Measurements from ENCODE around the gene PAPOLA. TPM values are rescaled to one million over a fixed set of nuclear protein-coding genes. Genes with fewer than 3 reads are reported as not detected.
"Not testable (repeated sequence)": the region's sequence is repeated elsewhere in the genome, so short reads cannot be mapped to it uniquely, and the experiment has no call there.

The PAPOLA gene
- total RNA-seq, 1 donor from 2014 or later = 137 TPM

- no peak for DNase-seq (ENCODE audit: low spot score)
- intact Hi-C loops (cut with DNase I) = no loop called here
Observed at GRCh38 chr14:96497586-96497985, 4.6 kb upstream of the PAPOLA start.

DNA sequence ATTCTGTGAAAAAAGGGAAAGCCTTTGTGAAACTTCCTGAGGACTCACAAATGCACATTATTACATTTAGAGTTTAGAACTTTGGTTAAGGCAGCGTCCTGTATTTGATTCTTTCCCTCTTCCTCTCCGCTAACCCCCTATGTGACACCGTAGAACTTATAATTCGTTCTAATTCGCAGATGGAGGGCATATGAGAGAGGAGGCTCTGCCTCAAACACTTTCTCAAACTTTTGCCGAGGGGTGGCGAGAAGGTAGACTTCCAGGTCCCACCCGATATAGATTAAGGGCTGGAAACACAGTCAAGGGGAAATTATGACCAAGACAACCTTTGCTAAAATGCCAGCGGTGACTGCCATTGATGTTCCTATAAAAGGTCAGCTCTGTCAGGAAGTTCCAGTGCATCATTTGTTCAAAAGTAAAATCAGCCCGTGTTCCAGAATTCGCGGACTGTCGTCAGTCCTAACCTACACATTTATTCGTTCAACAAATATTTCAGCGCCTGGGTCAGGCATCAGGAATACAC lies 904 bp upstream of the PAPOLA start:
- no peak for DNase-seq (ENCODE audit: low spot score)
- intact Hi-C loops (cut with DNase I) = loop anchor here (5.0 kb wide), 1 partner anchor 139 kb away; the partner anchor contains the start of genes ATG2B and GSKIP

- peak; percentile 88 for DNase-seq (ENCODE audit: low spot score)
- intact Hi-C loops (cut with DNase I) = loop anchor here (5.0 kb wide), 1 partner anchor 140 kb away; the partner anchor contains the start of genes ATG2B and GSKIP
Observed at GRCh38 chr14:96502621-96503305, 581 bp downstream of the PAPOLA start.

DNA sequence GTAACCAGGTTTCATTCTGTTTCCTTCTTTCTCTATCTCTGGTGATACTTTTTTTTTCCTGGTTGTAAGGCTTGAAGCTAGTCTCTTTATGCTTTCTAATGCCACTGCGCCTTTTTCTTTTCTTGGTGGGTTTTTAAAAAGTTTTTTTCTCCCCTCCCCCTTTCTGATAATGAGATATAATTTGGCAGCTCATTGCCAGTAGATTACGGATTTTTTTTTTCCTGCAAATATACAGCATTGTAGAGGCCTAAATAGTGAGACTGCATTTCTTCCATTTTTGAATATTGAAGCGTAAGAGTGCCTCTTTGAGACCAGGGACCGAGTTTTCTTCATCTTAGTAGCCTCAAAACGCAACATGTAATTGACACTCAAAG lies 1.1 kb downstream of the PAPOLA start:
- intact Hi-C loops (cut with DNase I) = loop anchor here (5.0 kb wide), 1 partner anchor 141 kb away; the partner anchor contains the start of genes ATG2B and GSKIP
- DNase-seq (ENCODE audit: low spot score) = no peak

- not testable (repeated sequence) for DNase-seq (ENCODE audit: low spot score)
- intact Hi-C loops (cut with DNase I) = loop anchor here (5.0 kb wide), 1 partner anchor 142 kb away; the partner anchor contains the start of genes ATG2B and GSKIP
Observed at GRCh38 chr14:96504353-96504752, 2.2 kb downstream of the PAPOLA start.

DNA sequence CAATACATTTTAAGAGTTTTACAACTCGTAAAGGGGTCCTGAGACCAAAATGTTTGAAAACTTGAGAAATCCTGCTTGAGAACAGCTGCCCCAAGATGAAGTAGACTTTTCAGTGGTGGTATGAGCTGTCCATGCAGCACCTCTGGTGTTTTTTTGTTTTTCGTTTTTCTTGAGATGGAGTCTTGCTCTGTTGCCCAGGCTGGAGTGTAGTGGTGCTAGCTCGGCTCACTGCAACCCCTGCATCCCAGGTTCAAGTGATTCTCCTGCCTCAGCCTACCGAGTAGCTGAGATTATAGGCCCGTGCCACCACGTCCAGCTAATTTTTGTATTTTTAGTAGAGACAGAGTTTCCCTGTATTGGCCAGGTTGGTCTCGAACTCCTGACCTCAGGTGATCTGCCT lies 5.5 kb downstream of the PAPOLA start:
- DNase-seq (ENCODE audit: low spot score) = no peak
- intact Hi-C loops (cut with DNase I) = no loop called here

DNA sequence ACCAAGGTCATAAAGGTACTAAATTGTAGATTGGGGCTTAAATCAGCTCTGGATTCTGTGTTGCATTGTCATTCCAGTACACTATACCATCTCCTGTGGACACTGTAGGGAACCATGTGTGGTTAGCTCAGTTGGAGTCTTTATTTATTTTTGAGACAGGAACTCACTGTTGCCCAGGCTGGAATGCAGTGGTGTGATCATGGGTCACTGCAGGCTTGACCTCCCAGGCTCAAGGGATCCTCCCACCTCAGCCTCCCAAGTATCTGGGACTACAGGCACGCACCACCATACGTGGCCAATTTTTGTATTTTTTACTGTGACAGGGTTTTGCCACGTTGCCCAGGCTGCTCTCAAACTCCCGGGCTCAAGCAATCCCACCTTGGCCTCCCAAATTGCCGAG lies 6.7 kb downstream of the PAPOLA start:
- intact Hi-C loops (cut with DNase I) = no loop called here
- DNase-seq (ENCODE audit: low spot score) = no peak

DNA sequence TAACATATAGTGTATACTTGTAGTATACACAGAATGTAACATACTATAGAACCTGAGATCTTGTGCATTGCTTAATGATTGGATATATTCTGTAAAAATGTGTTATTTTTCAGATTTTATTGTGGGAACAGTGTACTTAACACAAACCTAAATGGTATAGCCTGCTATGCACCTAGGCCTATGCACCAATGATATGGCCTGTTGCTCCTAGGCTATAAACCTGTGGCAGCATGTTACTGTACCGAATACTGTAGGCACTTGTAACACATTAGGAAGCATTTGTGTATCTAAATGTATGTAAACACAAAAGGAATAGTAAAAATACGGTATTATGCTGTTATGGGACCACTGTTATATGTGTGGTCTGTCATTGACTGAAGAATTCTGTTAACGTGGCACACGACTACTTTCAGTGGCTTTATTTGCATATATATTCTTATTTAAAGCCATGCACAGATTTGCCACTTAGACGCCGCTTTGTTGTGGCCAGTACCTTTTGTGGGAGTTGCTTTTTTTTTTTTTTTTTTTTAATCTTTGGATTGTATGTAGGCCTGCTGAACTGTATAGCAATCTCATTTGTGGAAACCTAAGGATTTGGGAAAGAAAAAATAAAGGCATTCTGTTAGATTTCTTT lies 7.4 kb downstream of the PAPOLA start:
- intact Hi-C loops (cut with DNase I) = no loop called here

GRCh38 chr14:96511146-96511545 lies 9.0 kb downstream of the PAPOLA start:
- no peak for DNase-seq (ENCODE audit: low spot score)
- intact Hi-C loops (cut with DNase I) = no loop called here

More for the DNA sequence above, 7.4 kb downstream of the PAPOLA start:
- DNase-seq (ENCODE audit: low spot score) = no peak

DNA sequence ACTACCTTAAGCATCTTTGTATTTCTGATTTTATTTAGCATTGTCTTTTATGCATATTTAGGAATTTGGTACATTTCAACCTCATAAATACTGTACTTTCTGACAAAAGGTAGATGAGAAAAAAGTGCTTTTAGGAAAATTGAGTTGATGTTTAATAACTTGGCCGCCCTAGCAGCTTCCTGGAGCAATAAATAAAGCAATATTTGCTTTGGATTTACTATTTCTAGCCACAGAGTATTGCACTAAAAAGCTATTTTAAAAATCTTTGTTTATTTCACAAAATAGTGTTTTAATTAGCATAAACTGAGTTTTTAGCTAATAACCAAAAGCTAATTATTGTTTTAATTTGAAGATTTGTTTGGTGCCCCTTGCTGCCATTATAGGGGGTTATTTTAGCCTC lies 9.5 kb downstream of the PAPOLA start:
- no peak for DNase-seq (ENCODE audit: low spot score)
- intact Hi-C loops (cut with DNase I) = no loop called here

DNA sequence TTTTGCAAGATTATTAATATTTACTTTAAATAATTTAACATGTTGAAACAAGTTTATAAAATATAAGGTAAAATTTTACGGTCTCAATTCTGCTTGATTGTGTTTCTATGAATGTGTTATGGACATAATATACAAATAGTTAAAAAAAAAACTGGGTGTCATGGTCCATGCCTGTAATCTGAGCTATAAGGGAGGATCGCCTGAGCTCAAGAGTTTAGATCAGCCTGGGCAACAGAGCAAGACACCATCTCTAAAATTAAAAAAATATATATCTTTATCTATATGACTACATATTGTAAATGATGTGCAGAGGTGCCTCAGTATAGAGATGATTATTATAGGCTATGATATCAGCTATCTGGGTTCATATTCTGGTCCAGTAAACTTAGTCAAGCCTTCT lies 9.9 kb downstream of the PAPOLA start:
- no peak for DNase-seq (ENCODE audit: low spot score)
- intact Hi-C loops (cut with DNase I) = no loop called here

- intact Hi-C loops (cut with DNase I) = no loop called here
Observed at GRCh38 chr14:96512602-96513397, 10.6 kb downstream of the PAPOLA start.

DNA sequence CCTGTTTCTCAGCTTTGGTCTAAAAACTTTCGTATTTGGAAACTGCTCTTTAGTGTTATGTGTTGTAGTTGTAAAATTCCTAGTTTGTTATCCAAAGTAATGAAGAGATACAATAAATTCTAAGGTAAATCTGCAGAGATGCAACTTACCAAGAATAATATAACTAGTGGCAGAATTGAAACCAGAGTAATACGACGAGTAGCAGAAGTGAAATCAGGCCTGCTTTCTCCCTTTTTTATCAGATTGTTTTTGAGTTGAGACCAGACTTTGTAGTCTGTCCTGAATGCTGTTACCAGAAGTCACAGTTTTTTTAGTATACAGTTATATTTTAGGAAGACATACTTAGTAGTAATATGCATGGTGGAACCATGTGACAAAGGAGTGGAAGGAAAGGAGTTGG lies 12.5 kb downstream of the PAPOLA start:
- DNase-seq (ENCODE audit: low spot score) = no peak
- intact Hi-C loops (cut with DNase I) = no loop called here

More at GRCh38 chr14:96512602-96513397, 10.6 kb downstream of the PAPOLA start:
- no peak for DNase-seq (ENCODE audit: low spot score)

DNA sequence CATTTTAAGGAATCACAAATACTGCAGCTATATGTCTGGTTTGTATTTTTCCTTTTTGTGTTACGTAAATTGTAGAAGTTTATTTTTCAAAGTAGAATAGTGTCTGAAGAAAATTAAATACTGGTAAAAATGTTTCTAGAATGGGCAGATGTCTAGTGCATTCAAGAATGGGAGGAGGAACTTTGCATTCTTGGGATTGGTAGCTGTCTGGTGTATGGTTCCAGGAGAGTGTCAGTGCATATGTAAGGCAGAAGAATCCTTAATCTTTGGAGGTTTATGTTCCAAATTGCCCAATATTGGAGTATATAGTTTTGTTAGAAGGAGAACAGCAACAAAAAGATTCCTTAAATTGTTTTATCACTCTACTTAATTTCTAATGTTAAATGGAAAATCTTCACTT lies 13.5 kb downstream of the PAPOLA start:
- intact Hi-C loops (cut with DNase I) = no loop called here
- DNase-seq (ENCODE audit: low spot score) = no peak

GRCh38 chr14:96516351-96516750 lies 14.2 kb downstream of the PAPOLA start:
- intact Hi-C loops (cut with DNase I) = no loop called here
- DNase-seq (ENCODE audit: low spot score) = no peak

GRCh38 chr14:96519970-96520369 lies 17.8 kb downstream of the PAPOLA start:
- intact Hi-C loops (cut with DNase I) = no loop called here
- DNase-seq (ENCODE audit: low spot score) = no peak

DNA sequence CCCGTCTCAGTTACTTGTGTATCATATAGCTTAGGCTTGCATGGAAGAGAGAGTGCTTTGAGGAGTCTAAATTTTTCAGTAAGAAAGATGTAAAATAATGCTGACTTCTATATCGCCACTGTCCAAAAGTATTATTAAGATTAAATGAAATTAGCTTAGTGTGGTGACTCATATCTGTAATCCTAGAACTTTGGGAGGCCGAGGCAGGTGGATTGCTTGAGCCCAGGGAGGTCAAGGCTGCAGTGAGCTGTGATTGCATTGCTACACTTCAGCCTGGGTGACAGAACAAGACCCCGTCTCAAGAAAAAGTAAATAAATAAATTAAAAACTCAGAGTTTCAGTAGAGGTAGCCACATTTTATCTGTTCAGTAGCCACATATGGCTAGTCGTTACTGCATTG lies 23.3 kb downstream of the PAPOLA start:
- no peak for DNase-seq (ENCODE audit: low spot score)
- intact Hi-C loops (cut with DNase I) = no loop called here

GRCh38 chr14:96532632-96533031 lies 30.4 kb downstream of the PAPOLA start:
- intact Hi-C loops (cut with DNase I) = no loop called here
- DNase-seq (ENCODE audit: low spot score) = no peak

- intact Hi-C loops (cut with DNase I) = no loop called here
Observed at GRCh38 chr14:96536807-96537206, 34.6 kb downstream of the PAPOLA start.

More at GRCh38 chr14:96536807-96537206, 34.6 kb downstream of the PAPOLA start:
- DNase-seq (ENCODE audit: low spot score) = no peak
